ENCODE measurements around the gene COA1. TPM values are rescaled to one million over a fixed set of nuclear protein-coding genes. Genes with fewer than 3 reads are reported as not detected.
"Not testable (repeated sequence)": the region's sequence is repeated elsewhere in the genome, so short reads cannot be mapped to it uniquely, and the experiment has no call there.

COA1 gene
- total RNA-seq, 6 donors from 2014 or later, result 37.5 to 65.9 (median 44.9) TPM

GRCh38 chr7:43692582-43693373 is 36.5 kb downstream of the COA1 start:
- no peak overlapping the region for H3K27ac ChIP-seq
- 78 to 80% methylated on average over 2 of the region's 2 CpGs for WGBS, 2 donors
- H3K36me3 ChIP-seq, result no peaks in the 10 kb centered on the region
- peaks cover 0 to 4% (median 0%) of the 10 kb centered on the region in 4 donors for H3K4me1 ChIP-seq
- no peak overlapping the region for H3K4me3 ChIP-seq
- no peak for TF ChIP-seq EP300 (IDR thresholded peaks at IDR 0.05)
- DNase-seq (no peak), ATAC-seq (ENCODE audit: low FRiP score in 2 of 2) (no peak)
- H3K9me3 ChIP-seq, result no peaks in the 10 kb centered on the region
- H3K27me3 ChIP-seq, result no peaks in the 10 kb centered on the region

- H3K27me3 ChIP-seq, result no peaks in the 10 kb centered on the region
- DNase-seq (no peak), ATAC-seq (ENCODE audit: low FRiP score in 2 of 2) (no peak)
- no peak overlapping the region for H3K4me3 ChIP-seq
- TF ChIP-seq CTCF (IDR thresholded peaks at IDR 0.05), result no peak
- TF ChIP-seq POLR2A (IDR thresholded peaks at IDR 0.05), result no peak
- TF ChIP-seq POLR2AphosphoS5 (IDR thresholded peaks at IDR 0.05), result no peak
- TF ChIP-seq EP300 (IDR thresholded peaks at IDR 0.05), result no peak
- H3K9me3 ChIP-seq, result no peaks in the 10 kb centered on the region
- no peak overlapping the region for H3K27ac ChIP-seq
- H3K4me1 ChIP-seq, result peaks cover 0 to 4% (median 0%) of the 10 kb centered on the region in 4 donors
- no peaks in the 10 kb centered on the region for H3K36me3 ChIP-seq
- 95 to 100% methylated on average over 1 to 3 of the region's 3 CpGs for WGBS, 2 donors
Measured at GRCh38 chr7:43691611-43692010, 37.7 kb downstream of the COA1 start.

- no peak for ATAC-seq (ENCODE audit: low FRiP score in 2 of 2)
- 94 to 97% methylated on average over 1 of the region's 1 CpG for WGBS, 2 donors
- no peak overlapping the region for H3K4me3 ChIP-seq
- DNase-seq, result no peak
- no peak overlapping the region for H3K27ac ChIP-seq
- H3K9me3 ChIP-seq, result no peaks in the 10 kb centered on the region
- no peaks in the 10 kb centered on the region for H3K27me3 ChIP-seq
- TF ChIP-seq POLR2A (IDR thresholded peaks at IDR 0.05) (no peak), EP300 (IDR thresholded peaks at IDR 0.05) (no peak), CTCF (IDR thresholded peaks at IDR 0.05) (no peak), POLR2AphosphoS5 (IDR thresholded peaks at IDR 0.05) (no peak)
- H3K36me3 ChIP-seq, result no peaks in the 10 kb centered on the region
- peaks cover 0 to 4% (median 0%) of the 10 kb centered on the region in 4 donors for H3K4me1 ChIP-seq
Measured at GRCh38 chr7:43689115-43689514, 40.2 kb downstream of the COA1 start.

- WGBS, 2 donors, result 93 to 97% methylated on average over 4 of the region's 4 CpGs
- not testable (repeated sequence) for H3K27ac ChIP-seq; H3K4me1 ChIP-seq; H3K36me3 ChIP-seq; ATAC-seq (ENCODE audit: low FRiP score in 2 of 2); H3K9me3 ChIP-seq; DNase-seq; H3K27me3 ChIP-seq; H3K4me3 ChIP-seq
Measured at GRCh38 chr7:43687866-43688265, 41.5 kb downstream of the COA1 start.

- no peaks in the 10 kb centered on the region for H3K27me3 ChIP-seq
- H3K4me3 ChIP-seq, result no peak overlapping the region
- no peak for TF ChIP-seq EP300 (IDR thresholded peaks at IDR 0.05)
- TF ChIP-seq POLR2A (IDR thresholded peaks at IDR 0.05), result no peak
- TF ChIP-seq CTCF (IDR thresholded peaks at IDR 0.05), result no peak
- no peak for TF ChIP-seq POLR2AphosphoS5 (IDR thresholded peaks at IDR 0.05)
- peaks cover 0 to 4% (median 0%) of the 10 kb centered on the region in 4 donors for H3K4me1 ChIP-seq
- no peaks in the 10 kb centered on the region for H3K9me3 ChIP-seq
- no peak overlapping the region for H3K27ac ChIP-seq
- no peaks in the 10 kb centered on the region for H3K36me3 ChIP-seq
- ATAC-seq (ENCODE audit: low FRiP score in 2 of 2), result no peak
- WGBS, 2 donors, result 85 to 88% methylated on average over 2 of the region's 2 CpGs
- DNase-seq, result no peak
Measured at GRCh38 chr7:43686991-43687390, 42.3 kb downstream of the COA1 start.

GRCh38 chr7:43680736-43681135 is 48.6 kb downstream of the COA1 start:
- DNase-seq, result no peak
- H3K36me3 ChIP-seq, result no peaks in the 10 kb centered on the region
- no peaks in the 10 kb centered on the region for H3K4me1 ChIP-seq
- no peaks in the 10 kb centered on the region for H3K9me3 ChIP-seq
- H3K4me3 ChIP-seq, result no peak overlapping the region
- no peak overlapping the region for H3K27ac ChIP-seq
- 95 to 100% methylated on average over 3 of the region's 3 CpGs for WGBS, 2 donors
- no peaks in the 10 kb centered on the region for H3K27me3 ChIP-seq
- no peak for ATAC-seq (ENCODE audit: low FRiP score in 2 of 2)
- no peak for TF ChIP-seq CTCF (IDR thresholded peaks at IDR 0.05)
- no peak for TF ChIP-seq EP300 (IDR thresholded peaks at IDR 0.05)
- no peak for TF ChIP-seq POLR2A (IDR thresholded peaks at IDR 0.05)
- TF ChIP-seq POLR2AphosphoS5 (IDR thresholded peaks at IDR 0.05), result no peak

All from upper lobe of left lung (tissue), 6 donors.